ENCODE measurements around the gene ZNF366. TPM values are rescaled to one million over a fixed set of nuclear protein-coding genes. Genes with fewer than 3 reads are reported as not detected.
A peak's percentile ranks its signal among the peaks of the same experiment; 100 is the strongest.

Gene ZNF366
- polyA plus RNA-seq, 2 of the 4 experiments (the other 2 are of a cell fraction), result not detected

GRCh38 chr5:72427488-72428437, 79.4 kb downstream of the ZNF366 start (continued):
- TF ChIP-seq USF2 (IDR thresholded peaks at IDR 0.05), result no peak
- no peak for TF ChIP-seq HEYL (CRISPR knock-in tag; IDR thresholded peaks at IDR 0.05)
- no peak for TF ChIP-seq CHD2 (IDR thresholded peaks at IDR 0.05; ENCODE audit: low read length, partially characterized antibody)

GRCh38 chr5:72427016-72427415, 80.2 kb downstream of the ZNF366 start:
- ATAC-seq (no peak), FAIRE-seq (no peak), DNase-seq (ENCODE audit: low read depth in 1 of 2, low spot score in 1 of 2) (no peak)
- Histone ChIP-seq H3K4me1 (0 out of 3 replicates have a peak, but pooled peaks cover 7% of the 10 kb centered on the region), H3K4me2 (no peak overlapping the region), H3K27ac (no peak overlapping the region), H3K9me3 (no peaks in the 10 kb centered on the region), H3K4me3 (no peak overlapping the region)
- WGBS (ENCODE audit: missing lambda C conversion rate), result 39% methylated on average over 2 of the region's 2 CpGs
- ChIA-PET CTCF (interaction anchor here (1.1 kb wide), 1 partner anchor 32 kb away, joined by 3 read pairs; no protein-coding TSS in a partner anchor), POLR2A (no interaction called here)
- TF ChIP-seq JUNB (IDR thresholded peaks at IDR 0.05), result no peak
- TF ChIP-seq HMGXB4 (CRISPR knock-in tag; IDR thresholded peaks at IDR 0.05; ENCODE audit: borderline replicate concordance), result no peak
- no peak for TF ChIP-seq ZSCAN20 (CRISPR knock-in tag; IDR thresholded peaks at IDR 0.05)
- no peak for TF ChIP-seq HOXB5 (CRISPR knock-in tag; IDR thresholded peaks at IDR 0.05)

- Histone ChIP-seq H3K27ac (no peak overlapping the region), H3K4me2 (no peak overlapping the region), H3K4me3 (no peak overlapping the region), H3K4me1 (0 out of 3 replicates have a peak, but pooled peaks cover 7% of the 10 kb centered on the region), H3K9me3 (no peaks in the 10 kb centered on the region)
- ChIA-PET CTCF (interaction anchor here (0.7 to 1.7 kb wide), 3 partner anchors 13 to 106 kb away, joined by 3 to 6 read pairs (median 3); no protein-coding TSS in a partner anchor), POLR2A (no interaction called here)
- no peak for TF ChIP-seq JUNB (IDR thresholded peaks at IDR 0.05)
- no peak for TF ChIP-seq FOXS1 (CRISPR knock-in tag; IDR thresholded peaks at IDR 0.05)
- no peak for TF ChIP-seq BHLHE40 (IDR thresholded peaks at IDR 0.05; ENCODE audit: low read depth, low read length)
- no peak for TF ChIP-seq EHF (CRISPR knock-in tag; IDR thresholded peaks at IDR 0.05)
- no peak for TF ChIP-seq MAX (IDR thresholded peaks at IDR 0.05)
- TF ChIP-seq CBX2 (IDR thresholded peaks at IDR 0.05; ENCODE audit: borderline replicate concordance, low read depth), result no peak
- no peak for TF ChIP-seq MAZ (IDR thresholded peaks at IDR 0.05; ENCODE audit: borderline replicate concordance, low read depth, low read length)
- no peak for TF ChIP-seq ESRRA (IDR thresholded peaks at IDR 0.05; ENCODE audit: borderline replicate concordance, low read length)
- no peak for TF ChIP-seq PHF8 (IDR thresholded peaks at IDR 0.05; ENCODE audit: borderline replicate concordance, low read depth)
- TF ChIP-seq RFX5 (IDR thresholded peaks at IDR 0.05), result no peak
- no peak for TF ChIP-seq EHMT2 (IDR thresholded peaks at IDR 0.05; ENCODE audit: low read depth)
- TF ChIP-seq BCL3 (IDR thresholded peaks at IDR 0.05), result no peak
- no peak for TF ChIP-seq ZC3H11A (IDR thresholded peaks at IDR 0.05)
- no peak for TF ChIP-seq POLR2AphosphoS2 (conservative IDR thresholded peaks at IDR 0.05; ENCODE audit: low read length)
- no peak for TF ChIP-seq RARB (CRISPR knock-in tag; IDR thresholded peaks at IDR 0.05)
- TF ChIP-seq ZFP36 (IDR thresholded peaks at IDR 0.05; ENCODE audit: borderline replicate concordance, partially characterized antibody), result no peak
- TF ChIP-seq CTCF (IDR thresholded peaks at IDR 0.05), result no peak
- TF ChIP-seq HOXB5 (CRISPR knock-in tag; IDR thresholded peaks at IDR 0.05), result no peak
- no peak for TF ChIP-seq SREBF2 (IDR thresholded peaks at IDR 0.05)
- TF ChIP-seq NPAS2 (CRISPR knock-in tag; IDR thresholded peaks at IDR 0.05; ENCODE audit: borderline replicate concordance), result no peak
- ATAC-seq (no peak), FAIRE-seq (peak; percentile 43), DNase-seq (ENCODE audit: low read depth in 1 of 2, low spot score in 1 of 2) (no peak)
Observed at GRCh38 chr5:72426019-72426418, 81.2 kb downstream of the ZNF366 start.

Data from A549 (cell line).